HG03103 (cell line): ENCODE data around the gene CYFIP2.
A peak's percentile ranks its signal among the peaks of the same experiment; 100 is the strongest.

ENCODE experiments used
- ATAC-seq: cut with Tn5 transposase; IDR thresholded peaks from one replicate; pipeline ENCODE4 v1.9.1; 2021; ENCODE audit warnings: low read depth; ENCODE audit not compliant: unreplicated experiment

CYFIP2 gene

GRCh38 chr5:157312492-157312891 is 46.6 kb downstream of the CYFIP2 start:
- ATAC-seq = peak; percentile 77

DNA sequence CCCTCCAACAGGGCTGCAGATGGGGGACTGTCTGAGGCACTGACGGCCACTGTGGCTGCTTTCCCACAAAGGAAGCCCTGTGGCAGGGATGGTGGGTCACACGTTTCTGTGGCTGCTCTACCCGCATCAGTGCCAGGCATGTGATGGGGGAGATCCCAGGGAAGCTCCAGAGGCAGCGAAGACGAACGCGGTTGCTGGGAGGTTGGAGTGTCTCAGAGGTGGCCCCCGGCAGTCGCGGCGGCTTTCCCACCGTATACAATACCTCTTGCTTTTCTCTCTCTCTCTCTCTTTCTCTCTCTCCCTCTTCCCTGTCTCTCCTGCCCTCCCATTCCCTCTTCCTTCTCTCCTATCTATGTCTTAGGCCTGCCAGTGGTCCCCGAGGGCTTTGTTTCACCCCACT is 56.7 kb downstream of the CYFIP2 start:
- ATAC-seq = no peak

DNA sequence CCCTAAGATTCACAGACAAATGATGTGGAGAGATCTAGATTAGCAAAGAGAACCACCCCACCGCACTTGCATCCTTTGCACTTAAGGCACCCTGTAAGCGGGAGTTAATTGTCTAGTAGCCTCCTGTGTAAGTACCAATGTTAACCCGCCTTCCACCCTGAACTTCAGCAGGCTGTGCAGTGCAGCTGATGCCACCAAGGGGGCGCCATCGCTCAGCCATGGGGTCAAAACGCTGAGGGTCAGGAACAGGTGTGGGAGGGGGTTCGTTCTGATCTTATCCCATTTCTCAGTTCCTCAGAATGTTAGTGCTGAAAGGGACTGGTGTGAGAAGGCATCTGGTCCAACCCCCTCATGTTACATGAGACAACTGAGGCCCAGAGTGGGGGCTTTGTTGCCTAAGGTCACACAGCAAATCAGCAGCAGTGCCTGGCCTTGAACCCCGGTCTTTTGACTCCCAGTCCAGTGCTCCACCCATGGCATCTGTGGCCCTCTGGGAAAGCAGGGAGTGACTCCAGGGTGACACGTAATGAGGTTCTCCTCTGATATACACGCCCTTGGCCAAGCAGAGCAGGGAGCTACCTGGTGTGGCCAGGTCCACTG is 57.3 kb downstream of the CYFIP2 start:
- ATAC-seq = no peak

GRCh38 chr5:157324237-157324636 is 58.3 kb downstream of the CYFIP2 start:
- no peak for ATAC-seq

DNA sequence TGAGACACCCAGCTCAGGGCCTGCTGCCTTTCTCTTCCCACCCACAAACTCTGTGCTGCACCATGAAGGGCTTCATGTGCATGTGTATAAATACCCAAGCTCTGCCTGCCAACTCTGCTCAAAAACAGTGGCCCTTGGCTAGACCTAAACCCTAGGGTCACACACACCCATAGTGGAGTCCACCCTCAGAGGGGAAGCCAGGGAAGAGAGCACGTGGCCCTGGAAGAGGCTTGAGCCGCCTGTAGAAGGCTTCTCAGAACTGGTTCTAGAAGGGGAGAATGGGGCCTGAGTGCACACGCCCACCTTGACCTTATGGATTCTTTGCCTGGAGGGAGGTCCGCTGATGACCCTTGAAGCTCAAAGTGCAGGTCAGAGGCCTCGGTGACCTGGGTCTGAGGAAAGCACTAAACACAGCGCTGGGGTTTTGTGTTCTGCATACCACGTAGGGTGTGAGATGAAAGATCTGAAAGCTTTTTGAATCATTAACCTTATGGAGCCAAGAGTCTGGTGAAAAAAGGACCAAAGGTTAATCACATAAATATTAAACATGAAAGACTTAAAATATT is 60.6 kb downstream of the CYFIP2 start:
- ATAC-seq = no peak

- no peak for ATAC-seq
Observed at GRCh38 chr5:157327771-157328170, 61.8 kb downstream of the CYFIP2 start.

DNA sequence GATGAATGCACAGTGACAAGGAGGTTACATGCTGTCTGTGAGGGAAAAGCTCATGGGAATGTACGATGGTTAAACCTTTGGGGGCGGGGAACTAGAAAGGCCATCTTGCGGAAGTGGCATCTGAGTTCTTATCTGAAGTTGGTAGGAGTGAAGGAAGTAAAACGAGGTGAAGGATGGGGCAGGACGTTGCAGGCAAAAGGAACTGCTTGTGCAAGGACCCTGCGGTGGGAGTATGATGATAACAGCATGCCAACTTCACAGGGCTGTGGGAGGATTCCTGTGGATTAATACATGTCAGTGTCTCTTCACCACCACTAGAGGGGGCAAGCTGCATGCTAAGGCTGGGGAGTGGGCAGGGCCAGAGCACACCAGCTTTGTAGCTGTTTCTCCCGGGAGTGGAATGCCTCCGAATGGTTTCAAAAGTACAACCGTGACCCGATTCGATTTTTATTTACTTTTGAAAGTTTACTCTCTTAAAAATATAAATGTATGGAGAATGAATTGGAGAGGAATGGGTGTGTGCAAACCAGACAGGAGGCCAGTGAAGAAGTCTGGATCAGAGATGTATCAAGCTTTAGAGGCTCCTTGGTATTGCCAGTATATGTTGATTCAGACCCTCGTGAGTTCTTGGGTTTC is 62.5 kb downstream of the CYFIP2 start:
- ATAC-seq = peak; percentile 94

- no peak for ATAC-seq
Observed at GRCh38 chr5:157331807-157332206, 65.9 kb downstream of the CYFIP2 start.

DNA sequence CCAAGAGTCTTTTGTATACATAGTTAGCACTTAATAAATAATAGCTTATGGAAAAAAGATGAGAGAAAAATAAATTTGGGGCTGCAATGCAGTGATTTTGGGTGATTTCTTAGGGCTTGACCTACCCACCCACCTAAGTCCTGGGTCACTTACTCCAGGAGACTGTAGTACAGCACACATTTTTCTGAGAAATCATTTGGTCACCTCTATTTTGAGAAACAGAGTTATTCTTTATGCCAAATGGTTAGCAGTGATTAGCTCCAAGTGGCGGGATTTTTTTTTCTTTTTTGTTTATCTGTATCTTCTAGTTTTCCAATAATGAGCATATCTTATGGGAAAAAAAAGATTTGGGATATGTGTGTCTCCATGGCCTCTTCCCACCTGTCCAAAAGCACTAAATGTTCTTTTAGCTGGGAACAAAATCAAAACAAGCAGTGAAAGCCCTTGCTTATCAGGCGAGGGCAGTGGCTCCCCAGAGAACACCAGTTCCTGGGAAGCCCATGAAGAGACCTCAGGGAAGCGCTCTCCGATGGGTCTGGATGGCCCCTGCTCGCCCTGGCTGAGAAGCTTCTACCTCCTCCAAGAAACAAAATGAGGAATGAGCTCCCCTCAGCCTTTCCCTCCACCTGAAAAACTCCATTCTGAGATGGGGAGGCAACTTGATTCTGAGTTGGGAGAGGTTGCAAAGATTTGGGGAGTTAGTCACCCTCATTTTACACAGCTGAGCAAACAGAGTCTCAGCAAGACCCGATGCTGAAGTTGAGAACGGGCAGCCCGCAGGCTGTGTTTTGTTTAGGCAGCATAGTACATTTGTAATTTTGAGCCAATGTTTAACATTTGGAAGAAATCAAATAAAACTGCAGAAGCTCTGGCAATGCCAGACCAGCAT is 69.9 kb downstream of the CYFIP2 start:
- no peak for ATAC-seq

DNA sequence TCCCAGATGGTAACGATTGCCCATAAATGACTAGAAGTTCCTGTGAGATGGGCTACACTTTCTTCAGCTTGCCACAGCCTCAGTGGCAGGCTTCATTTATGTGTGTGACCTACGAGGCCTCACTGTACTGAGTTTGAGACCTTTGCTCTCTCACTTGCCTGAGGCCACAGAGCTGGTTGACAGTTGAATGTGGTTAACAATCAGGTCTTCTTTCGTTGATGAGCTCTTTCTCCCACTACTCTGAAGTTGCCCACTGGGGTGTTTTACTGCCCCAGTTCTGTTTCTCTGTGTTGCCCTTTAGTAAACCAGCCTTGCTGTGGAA is 70.5 kb downstream of the CYFIP2 start:
- ATAC-seq = no peak

GRCh38 chr5:157339409-157339808 is 73.5 kb downstream of the CYFIP2 start:
- no peak for ATAC-seq

DNA sequence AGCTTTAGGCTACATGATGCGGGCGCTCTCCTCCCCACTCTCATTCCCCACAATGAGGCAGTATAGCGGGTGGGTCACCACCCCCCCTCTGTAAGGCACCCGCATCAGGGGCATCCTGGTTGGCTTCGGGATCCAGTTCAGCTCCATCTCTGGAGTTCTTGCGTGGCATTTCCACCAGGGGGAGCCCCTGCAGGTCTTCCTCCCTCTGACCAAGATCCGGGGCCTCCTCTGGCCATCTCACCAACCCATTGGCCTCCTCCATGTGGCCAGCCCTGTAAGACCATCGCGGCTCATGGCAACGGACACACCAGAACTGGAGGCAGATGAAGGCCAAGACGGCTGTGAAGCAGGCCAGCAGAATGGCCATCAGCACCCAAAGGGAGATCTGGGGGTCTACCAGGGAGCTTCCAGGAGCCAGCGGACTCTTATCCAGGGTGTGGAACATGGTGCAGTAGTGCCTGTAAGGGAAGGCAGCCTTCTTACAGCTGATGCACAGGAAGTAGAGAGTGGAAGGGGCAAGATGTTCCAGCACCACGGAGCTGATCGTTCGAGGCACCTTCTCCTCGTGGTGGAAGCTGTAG is 77.0 kb downstream of the CYFIP2 start:
- no peak for ATAC-seq

DNA sequence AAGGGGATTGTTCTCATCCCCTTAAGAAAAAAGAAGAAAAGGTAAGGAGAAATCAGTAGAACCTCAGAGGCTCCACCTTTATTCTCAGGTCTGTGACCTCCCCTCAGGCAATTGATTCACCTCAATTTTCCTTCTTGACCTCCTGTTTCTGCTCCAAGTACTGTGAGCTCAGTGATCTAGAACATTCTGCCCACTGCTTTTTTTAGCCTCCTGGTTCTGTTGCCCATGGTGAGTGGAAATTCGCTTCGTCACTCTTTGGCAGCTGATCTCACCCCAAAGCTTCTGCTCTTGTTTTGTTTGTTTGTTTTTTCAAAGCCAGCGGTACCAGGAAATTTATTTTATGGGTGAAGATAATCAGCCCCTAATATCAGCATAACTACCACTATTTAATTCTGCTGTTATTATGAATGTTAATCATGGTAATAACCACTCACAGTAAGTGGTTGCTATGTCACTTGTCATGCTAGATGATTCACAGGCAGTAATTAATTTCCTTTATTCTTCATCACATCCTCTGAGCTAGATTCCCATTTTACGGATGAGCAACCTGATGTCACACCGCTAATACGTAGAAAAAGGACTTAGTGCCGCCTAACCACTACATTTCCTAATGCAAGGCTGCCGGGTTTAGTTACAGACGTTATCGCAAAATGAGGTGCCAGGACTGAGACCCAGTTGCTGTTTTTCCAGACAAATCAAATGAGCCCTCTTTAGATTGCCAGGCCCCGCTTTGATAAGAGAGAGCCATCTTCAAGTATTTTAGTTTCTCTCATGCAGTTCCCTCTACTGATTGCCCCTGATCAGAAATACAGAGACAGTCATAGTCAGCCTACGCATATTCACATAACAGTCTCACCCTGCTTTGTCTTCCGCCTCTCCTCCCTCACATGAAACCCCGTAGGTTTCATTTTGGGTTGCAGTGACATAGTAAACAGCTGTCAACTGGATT is 78.2 kb downstream of the CYFIP2 start:
- ATAC-seq = no peak

- no peak for ATAC-seq
Observed at GRCh38 chr5:157345067-157345466, 79.1 kb downstream of the CYFIP2 start.

DNA sequence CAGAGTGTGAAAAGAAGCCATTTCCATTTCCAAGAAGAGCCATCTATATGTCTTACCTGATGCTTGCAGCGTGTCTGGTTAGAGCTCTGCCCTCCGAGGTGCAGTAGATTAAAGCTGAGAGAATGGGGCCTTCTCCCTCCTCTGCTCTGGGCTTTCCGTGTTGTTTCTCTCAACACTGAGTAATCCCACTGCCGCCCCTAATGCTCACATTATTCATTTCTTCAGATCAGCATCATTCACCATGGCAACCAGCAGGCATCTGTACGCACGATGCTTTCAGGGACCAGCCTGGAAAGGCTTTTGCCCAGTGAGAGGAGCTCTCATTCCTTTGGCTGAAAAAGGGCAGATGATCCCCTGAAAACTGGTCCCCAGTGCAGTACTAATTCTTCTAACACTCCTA is 79.6 kb downstream of the CYFIP2 start:
- ATAC-seq = no peak

DNA sequence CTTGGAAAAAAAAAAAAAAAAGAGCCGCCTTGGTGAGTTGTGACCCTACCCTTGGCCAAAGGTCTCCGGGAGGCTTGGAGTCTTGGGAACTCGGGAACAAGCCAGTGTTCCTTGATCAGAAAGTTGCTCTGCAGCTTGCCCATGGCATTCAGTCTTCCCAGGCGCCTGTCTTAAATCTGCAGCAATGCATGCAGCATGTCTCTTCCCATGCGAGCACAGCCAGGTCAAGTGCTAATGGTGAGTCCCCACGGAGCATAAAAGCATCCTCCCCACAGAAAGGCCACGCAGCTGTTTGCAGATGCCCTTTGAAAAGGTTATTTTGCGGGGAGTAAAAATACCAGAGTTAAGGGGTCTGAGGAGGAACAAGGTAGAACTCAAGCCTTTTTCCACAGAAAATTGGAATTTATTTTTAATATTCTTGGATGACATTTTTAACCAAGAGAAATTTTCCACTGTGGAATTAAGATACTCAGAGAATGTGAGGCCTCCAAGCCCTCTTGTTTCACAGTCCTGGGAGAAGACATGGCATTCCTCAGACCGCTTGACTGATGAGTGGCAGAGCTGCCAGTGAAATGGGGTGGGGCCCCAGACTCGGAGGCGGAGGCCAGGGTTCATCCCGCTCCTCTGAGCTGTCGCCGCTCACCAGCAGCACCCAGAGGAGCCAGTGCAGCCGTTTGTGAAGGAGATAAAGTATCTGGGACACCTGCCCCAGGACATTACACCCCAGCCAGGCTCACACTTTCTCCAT is 81.6 kb downstream of the CYFIP2 start:
- ATAC-seq = no peak

DNA sequence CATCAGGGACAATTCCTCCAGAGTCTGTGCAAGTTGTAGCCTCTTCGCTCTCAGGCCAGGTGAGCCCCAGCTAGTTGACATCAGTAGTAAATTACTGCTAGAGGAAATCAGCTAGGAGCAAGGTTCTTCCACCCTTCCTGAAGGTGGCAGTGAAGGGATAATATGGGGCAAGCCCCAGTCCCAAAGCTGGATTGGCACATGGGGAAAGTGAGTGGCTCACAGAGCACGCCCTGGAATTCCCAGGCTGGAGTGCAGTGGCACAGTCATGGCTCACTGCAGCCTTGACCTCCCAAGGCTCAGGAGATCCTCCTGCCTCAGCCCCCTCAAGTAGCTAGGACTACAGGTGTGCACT is 82.1 kb downstream of the CYFIP2 start:
- ATAC-seq = no peak

- no peak for ATAC-seq
Observed at GRCh38 chr5:157350939-157351801, 85.2 kb downstream of the CYFIP2 start.

- no peak for ATAC-seq
Observed at GRCh38 chr5:157351802-157352092, 85.8 kb downstream of the CYFIP2 start.
